22Rv1 (cell line): Measurements from ENCODE around the gene IFNAR1.

Source experiments
- CTCF ChIP-seq: fragments of 450-650 bp; IDR thresholded peaks from 2 replicates; pipeline ENCODE4 v1.5.1; 2017; ENCODE audit warnings: mild to moderate bottlenecking
- ZFX ChIP-seq: fragments of 450-650 bp; IDR thresholded peaks from 2 replicates; pipeline ENCODE4 v1.6.1; 2017; ENCODE audit warnings: antibody characterized with exemption, borderline replicate concordance

DNA sequence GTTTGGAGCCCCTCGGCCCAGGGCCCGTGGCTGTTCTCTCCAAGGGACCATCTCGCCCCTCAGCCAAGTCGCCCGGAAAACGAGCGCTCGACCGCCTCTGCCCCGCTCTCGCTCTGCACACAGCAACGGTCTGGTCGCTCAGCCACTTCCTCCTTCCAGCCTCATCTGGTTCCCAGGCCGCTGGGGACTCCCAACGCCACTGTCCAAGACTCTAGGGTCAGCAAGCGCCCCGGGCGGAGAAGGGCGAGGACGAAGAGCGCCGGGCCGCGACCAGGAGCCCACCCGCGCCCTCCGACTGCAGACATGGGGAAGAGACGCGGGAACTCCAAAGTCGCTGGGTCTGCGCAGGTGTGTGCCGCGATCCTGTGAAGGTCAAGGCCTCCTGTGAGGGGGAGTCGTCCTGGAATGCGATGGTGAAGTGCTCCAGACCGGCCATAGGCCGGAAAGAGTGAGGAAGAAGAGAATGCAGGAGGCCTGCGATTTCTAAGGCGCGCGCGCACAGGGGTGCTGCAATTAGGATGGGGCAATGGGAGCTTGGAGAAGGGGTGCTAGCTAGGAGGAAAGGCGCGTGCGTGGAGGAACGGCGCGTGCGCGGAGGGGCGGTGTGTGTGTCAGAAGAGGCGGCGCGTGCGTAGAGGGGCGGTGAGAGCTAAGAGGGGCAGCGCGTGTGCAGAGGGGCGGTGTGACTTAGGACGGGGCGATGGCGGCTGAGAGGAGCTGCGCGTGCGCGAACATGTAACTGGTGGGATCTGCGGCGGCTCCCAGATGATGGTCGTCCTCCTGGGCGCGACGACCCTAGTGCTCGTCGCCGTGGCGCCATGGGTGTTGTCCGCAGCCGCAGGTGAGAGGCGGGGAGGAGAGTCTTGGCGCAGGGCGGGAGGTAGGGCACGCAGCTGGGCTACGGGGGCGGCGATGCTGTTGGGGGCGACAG is at the start of gene IFNAR1:
- TF ChIP-seq CTCF (no peak), ZFX (no peak)
